GM12892 (cell line): ENCODE results near the gene JAG1.

Experiments used
- POLR2A ChIP-seq: IDR thresholded peaks from 2 replicates; pipeline ENCODE4 v1.6.1; 2011; ENCODE audit warnings: low read depth, low read length, control low read depth
- POLR2AphosphoS5 ChIP-seq: IDR thresholded peaks from 2 replicates; pipeline ENCODE4 v1.6.1; 2011; ENCODE audit warnings: low read depth, low read length, control low read depth

- no peak for TF ChIP-seq POLR2AphosphoS5
- TF ChIP-seq POLR2A: no peak
These were observed 34.8 kb upstream of the JAG1 start for GRCh38 chr20:10708351-10709185.
